ENCODE measurements around the gene MTURN.

DNA sequence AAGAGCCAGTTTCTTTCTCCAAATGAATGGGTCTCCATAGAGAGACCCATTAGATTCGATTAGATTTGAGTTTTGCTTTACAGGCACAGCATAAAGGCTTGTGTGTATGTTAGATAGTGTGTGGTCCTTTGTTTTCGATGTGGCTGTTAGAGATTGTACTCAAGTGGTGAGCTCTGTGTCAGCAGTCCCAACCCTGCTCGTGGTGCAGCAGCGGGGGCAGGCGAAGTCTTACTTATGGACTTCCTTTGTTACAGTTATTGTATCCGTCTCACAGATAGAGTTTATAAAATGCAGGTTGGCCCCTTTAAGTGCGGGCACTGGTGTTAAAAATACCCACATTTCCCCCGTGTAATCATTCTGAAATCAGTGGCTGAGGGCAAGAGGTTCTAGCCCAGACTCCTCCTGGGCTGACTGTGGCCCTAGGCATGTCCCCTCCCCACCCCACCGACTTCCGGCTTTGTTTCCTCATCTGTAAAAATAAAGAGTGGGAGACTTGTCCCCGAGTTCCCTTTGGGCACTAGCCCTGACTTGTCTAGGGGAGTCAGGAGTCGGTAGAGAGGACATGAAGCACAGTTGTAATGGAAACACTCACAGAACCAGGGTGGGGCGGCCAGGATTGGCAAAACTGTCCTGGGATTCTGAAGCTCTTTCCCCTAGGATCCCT is 28.6 kb downstream of the MTURN start:
- no peak for TF ChIP-seq SUPT5H (IDR thresholded peaks at IDR 0.05)
- TF ChIP-seq CHCHD3 (CRISPR knock-in tag; IDR thresholded peaks at IDR 0.05): no peak
- TF ChIP-seq MXI1 (IDR thresholded peaks at IDR 0.05; ENCODE audit: low read depth, low read length): no peak
- TF ChIP-seq, protein P1, sequence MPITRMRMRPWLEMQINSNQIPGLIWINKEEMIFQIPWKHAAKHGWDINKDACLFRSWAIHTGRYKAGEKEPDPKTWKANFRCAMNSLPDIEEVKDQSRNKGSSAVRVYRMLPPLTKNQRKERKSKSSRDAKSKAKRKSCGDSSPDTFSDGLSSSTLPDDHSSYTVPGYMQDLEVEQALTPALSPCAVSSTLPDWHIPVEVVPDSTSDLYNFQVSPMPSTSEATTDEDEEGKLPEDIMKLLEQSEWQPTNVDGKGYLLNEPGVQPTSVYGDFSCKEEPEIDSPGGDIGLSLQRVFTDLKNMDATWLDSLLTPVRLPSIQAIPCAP (CRISPR knock-in tag; IDR thresholded peaks at IDR 0.05; ENCODE audit: borderline replicate concordance): no peak
